NCI-H82 treated with DMSO at 0.1 percent for 48 hours (cell line): ENCODE measurements around the gene ATP6V0E2.
"Not testable (repeated sequence)": the region's sequence is repeated elsewhere in the genome, so short reads cannot be mapped to it uniquely, and the experiment has no call there.

Source experiments
- DNase-seq: peaks from one replicate; lab custom pipeline; 2025; ENCODE audit not compliant: unreplicated experiment; lab: John Stamatoyannopoulos, UW

ATP6V0E2 gene

GRCh38 chr7:149878523-149878921, 4.8 kb downstream of the ATP6V0E2 start:
- no peak for DNase-seq

GRCh38 chr7:149879271-149879743, 5.5 kb downstream of the ATP6V0E2 start:
- DNase-seq, result no peak

- DNase-seq, result no peak
These were observed 6.2 kb downstream of the ATP6V0E2 start for GRCh38 chr7:149879766-149880637.

- no peak for DNase-seq
These were observed 7.0 kb downstream of the ATP6V0E2 start for GRCh38 chr7:149880638-149881311.

GRCh38 chr7:149881328-149882247, 7.8 kb downstream of the ATP6V0E2 start:
- no peak for DNase-seq

GRCh38 chr7:149882248-149883047, 8.7 kb downstream of the ATP6V0E2 start:
- no peak for DNase-seq

- no peak for DNase-seq
These were observed 9.3 kb downstream of the ATP6V0E2 start for GRCh38 chr7:149883048-149883438.

GRCh38 chr7:149883452-149883861, 9.7 kb downstream of the ATP6V0E2 start:
- DNase-seq, result peak; percentile 43

- no peak for DNase-seq
These were observed 10.2 kb downstream of the ATP6V0E2 start for GRCh38 chr7:149884016-149884415.

GRCh38 chr7:149884541-149884940, 10.8 kb downstream of the ATP6V0E2 start:
- DNase-seq, result no peak

- no peak for DNase-seq
These were observed 11.6 kb downstream of the ATP6V0E2 start for GRCh38 chr7:149885191-149886017.

GRCh38 chr7:149886018-149886415, 12.2 kb downstream of the ATP6V0E2 start:
- no peak for DNase-seq

- no peak for DNase-seq
These were observed 13.5 kb downstream of the ATP6V0E2 start for GRCh38 chr7:149887311-149887710.

- not testable (repeated sequence) for DNase-seq
These were observed 16.9 kb downstream of the ATP6V0E2 start for GRCh38 chr7:149890715-149891114.

- DNase-seq, result not testable (repeated sequence)
These were observed 21.2 kb downstream of the ATP6V0E2 start for GRCh38 chr7:149894957-149895356.

GRCh38 chr7:149907776-149908376, 34.1 kb downstream of the ATP6V0E2 start:
- not testable (repeated sequence) for DNase-seq

- not testable (repeated sequence) for DNase-seq
These were observed 36.5 kb downstream of the ATP6V0E2 start for GRCh38 chr7:149910219-149910618.

GRCh38 chr7:149912126-149912525, 38.4 kb downstream of the ATP6V0E2 start:
- DNase-seq, result not testable (repeated sequence)

GRCh38 chr7:149926414-149926813, 52.6 kb downstream of the ATP6V0E2 start:
- DNase-seq, result not testable (repeated sequence)
